Measurements from ENCODE around the gene RIC1.
"Not testable (repeated sequence)": the region's sequence is repeated elsewhere in the genome, so short reads cannot be mapped to it uniquely, and the experiment has no call there.

The RIC1 gene

DNA sequence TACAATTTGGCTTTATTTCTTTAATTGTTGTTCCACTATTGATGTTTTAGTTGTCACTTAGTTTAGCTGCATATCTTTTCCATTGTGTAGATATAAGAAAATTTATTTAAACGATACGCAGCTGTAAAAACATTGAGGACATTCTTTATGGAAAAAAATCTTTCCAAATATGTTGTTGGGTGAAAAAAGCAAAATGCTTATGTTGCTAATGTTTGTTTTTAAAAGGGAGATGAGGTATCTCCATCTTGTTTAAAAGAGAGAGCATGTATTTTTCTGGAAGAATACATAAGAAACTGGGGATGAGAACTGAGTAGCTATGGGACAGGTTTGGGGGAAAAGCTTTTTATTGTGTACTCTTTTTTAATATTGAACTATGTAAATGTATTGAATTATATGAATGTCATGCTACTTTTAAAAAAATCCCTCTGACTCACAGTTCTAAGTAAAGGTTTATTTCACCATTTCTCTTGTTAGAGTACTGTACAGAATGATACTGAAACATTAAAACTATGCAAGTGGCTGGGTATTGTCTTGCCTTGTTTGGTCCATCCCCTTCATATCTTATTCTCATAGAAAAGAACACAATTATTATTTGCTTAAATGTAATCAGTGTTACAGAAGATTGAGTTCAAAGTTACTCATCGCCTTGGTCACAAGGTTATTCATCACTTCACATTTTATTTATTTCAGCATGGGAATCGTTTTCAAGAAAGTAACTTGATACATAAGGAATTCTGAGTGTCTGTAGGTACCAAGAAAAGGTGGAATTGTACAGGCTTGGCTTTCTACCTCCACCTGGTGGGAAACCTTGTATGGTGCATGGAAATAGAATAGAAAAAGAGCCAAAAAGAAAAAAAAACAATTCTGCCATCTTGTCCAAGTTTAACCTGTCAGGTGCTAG, 85.8 kb downstream of the RIC1 start:
- peaks cover 9% of the 10 kb centered on the region for H3K36me3 ChIP-seq (ENCODE audit: insufficient read depth, low read length)
- no peaks in the 10 kb centered on the region for H3K27me3 ChIP-seq (ENCODE audit: control insufficient read depth in 1 of 2, insufficient read depth in 2 of 2, low read length in 2 of 2)
- H3K9ac ChIP-seq (ENCODE audit: low read length), result no peak overlapping the region
- peaks cover 11% of the 10 kb centered on the region for H3K4me1 ChIP-seq (ENCODE audit: insufficient read depth, low read length)
- H3K4me3 ChIP-seq (ENCODE audit: low read depth in 1 of 2, low read length in 2 of 2), result no peak overlapping the region
- H3K27ac ChIP-seq (ENCODE audit: low read depth, low read length), result no peak overlapping the region
- no peaks in the 10 kb centered on the region for H3K9me3 ChIP-seq (ENCODE audit: low read length)

DNA sequence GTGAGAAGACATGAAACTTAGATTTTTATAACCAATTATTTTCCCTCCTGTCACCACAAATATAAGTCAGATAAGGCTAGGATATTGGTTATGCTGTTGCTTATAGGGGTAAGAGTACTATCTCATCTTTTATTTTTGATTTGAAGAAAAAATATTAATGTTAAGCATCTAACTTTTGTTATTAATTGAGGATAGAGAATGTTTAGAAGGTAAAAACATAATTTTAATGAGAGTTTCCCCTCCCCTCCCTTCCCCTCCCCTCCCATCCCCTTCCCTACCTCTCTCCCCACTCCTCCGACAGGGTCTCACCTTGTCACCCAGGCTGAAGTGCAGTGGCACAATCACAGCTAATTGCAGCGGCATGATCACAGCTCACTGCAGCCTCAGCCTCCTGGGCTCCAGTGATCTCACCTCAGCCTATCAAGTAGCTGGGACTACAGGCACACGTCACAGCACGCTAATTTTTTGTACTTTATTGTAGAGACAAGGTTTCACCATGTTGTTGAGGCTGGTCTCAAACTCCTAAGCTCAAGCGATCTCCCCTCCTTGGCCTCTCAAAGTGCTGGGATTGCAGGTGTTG, 86.7 kb downstream of the RIC1 start:
- peaks cover 9% of the 10 kb centered on the region for H3K36me3 ChIP-seq (ENCODE audit: insufficient read depth, low read length)
- H3K27ac ChIP-seq (ENCODE audit: low read depth, low read length), result no peak overlapping the region
- H3K4me3 ChIP-seq (ENCODE audit: low read depth in 1 of 2, low read length in 2 of 2), result no peak overlapping the region
- H3K9ac ChIP-seq (ENCODE audit: low read length), result no peak overlapping the region
- H3K9me3 ChIP-seq (ENCODE audit: low read length), result no peaks in the 10 kb centered on the region
- no peaks in the 10 kb centered on the region for H3K27me3 ChIP-seq (ENCODE audit: control insufficient read depth in 1 of 2, insufficient read depth in 2 of 2, low read length in 2 of 2)
- peaks cover 3% of the 10 kb centered on the region for H3K4me1 ChIP-seq (ENCODE audit: insufficient read depth, low read length)

DNA sequence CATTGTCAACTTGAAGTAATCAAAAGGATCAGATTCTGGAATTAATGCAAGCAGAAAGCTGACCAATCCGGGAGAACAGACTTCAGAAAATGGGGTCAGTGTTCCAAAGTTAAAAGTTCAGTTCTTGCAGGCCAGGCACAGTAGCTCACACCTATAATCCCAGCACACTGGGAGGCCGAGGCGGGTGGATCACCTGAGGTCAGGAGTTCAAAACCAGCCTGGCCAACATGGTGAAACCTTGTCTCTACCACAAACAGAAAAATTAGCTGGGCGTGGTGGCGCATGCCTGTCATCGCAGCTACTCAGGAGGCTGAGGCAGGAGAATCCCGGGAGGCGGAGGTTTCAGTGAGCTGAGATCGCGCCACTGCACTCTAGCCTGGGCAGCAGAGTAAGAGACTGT, 88.5 kb downstream of the RIC1 start:
- H3K27ac ChIP-seq (ENCODE audit: low read depth, low read length); H3K4me3 ChIP-seq (ENCODE audit: low read depth in 1 of 2, low read length in 2 of 2); H3K4me1 ChIP-seq (ENCODE audit: insufficient read depth, low read length); H3K9ac ChIP-seq (ENCODE audit: low read length); H3K27me3 ChIP-seq (ENCODE audit: control insufficient read depth in 1 of 2, insufficient read depth in 2 of 2, low read length in 2 of 2); H3K9me3 ChIP-seq (ENCODE audit: low read length): not testable (repeated sequence)
- H3K36me3 ChIP-seq (ENCODE audit: insufficient read depth, low read length), result peaks cover 16% of the 10 kb centered on the region

- no peak overlapping the region for H3K4me3 ChIP-seq (ENCODE audit: low read depth in 1 of 2, low read length in 2 of 2)
- no peak overlapping the region for H3K9ac ChIP-seq (ENCODE audit: low read length)
- H3K36me3 ChIP-seq (ENCODE audit: insufficient read depth, low read length), result peaks cover 16% of the 10 kb centered on the region
- peaks cover 3% of the 10 kb centered on the region for H3K4me1 ChIP-seq (ENCODE audit: insufficient read depth, low read length)
- H3K27me3 ChIP-seq (ENCODE audit: control insufficient read depth in 1 of 2, insufficient read depth in 2 of 2, low read length in 2 of 2), result no peaks in the 10 kb centered on the region
- no peak overlapping the region for H3K27ac ChIP-seq (ENCODE audit: low read depth, low read length)
- no peaks in the 10 kb centered on the region for H3K9me3 ChIP-seq (ENCODE audit: low read length)
Measured at GRCh38 chr9:5718296-5719032, 89.6 kb downstream of the RIC1 start.

GRCh38 chr9:5719100-5719926, 90.4 kb downstream of the RIC1 start:
- Histone ChIP-seq H3K27me3 (ENCODE audit: control insufficient read depth in 1 of 2, insufficient read depth in 2 of 2, low read length in 2 of 2) (no peaks in the 10 kb centered on the region), H3K9me3 (ENCODE audit: low read length) (no peaks in the 10 kb centered on the region), H3K27ac (ENCODE audit: low read depth, low read length) (no peak overlapping the region), H3K9ac (ENCODE audit: low read length) (no peak overlapping the region), H3K36me3 (ENCODE audit: insufficient read depth, low read length) (peaks cover 16% of the 10 kb centered on the region), H3K4me1 (ENCODE audit: insufficient read depth, low read length) (peaks cover 3% of the 10 kb centered on the region), H3K4me3 (ENCODE audit: low read depth in 1 of 2, low read length in 2 of 2) (no peak overlapping the region)

DNA sequence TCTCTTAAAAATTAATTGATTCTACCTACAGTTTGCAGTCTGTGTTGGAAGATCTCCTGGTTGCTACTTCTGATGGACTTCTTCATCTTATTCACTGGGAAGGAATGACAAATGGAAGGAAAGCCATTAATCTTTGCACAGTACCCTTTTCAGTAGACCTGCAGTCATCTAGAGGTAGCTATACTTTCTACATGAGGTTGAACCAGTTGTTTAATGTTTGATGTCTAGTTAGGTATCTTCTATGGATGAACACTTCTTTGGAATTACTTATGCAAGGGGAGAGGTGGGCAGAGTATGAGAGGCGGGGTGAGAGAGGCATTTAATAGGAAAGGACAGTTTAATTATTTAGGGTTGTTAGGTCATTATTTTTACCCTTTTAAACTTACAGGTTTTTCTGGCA, 91.2 kb downstream of the RIC1 start:
- Histone ChIP-seq H3K27ac (ENCODE audit: low read depth, low read length) (no peak overlapping the region), H3K9ac (ENCODE audit: low read length) (no peak overlapping the region), H3K4me1 (ENCODE audit: insufficient read depth, low read length) (peaks cover 3% of the 10 kb centered on the region), H3K4me3 (ENCODE audit: low read depth in 1 of 2, low read length in 2 of 2) (no peak overlapping the region), H3K27me3 (ENCODE audit: control insufficient read depth in 1 of 2, insufficient read depth in 2 of 2, low read length in 2 of 2) (no peaks in the 10 kb centered on the region), H3K36me3 (ENCODE audit: insufficient read depth, low read length) (peaks cover 13% of the 10 kb centered on the region), H3K9me3 (ENCODE audit: low read length) (no peaks in the 10 kb centered on the region)

DNA sequence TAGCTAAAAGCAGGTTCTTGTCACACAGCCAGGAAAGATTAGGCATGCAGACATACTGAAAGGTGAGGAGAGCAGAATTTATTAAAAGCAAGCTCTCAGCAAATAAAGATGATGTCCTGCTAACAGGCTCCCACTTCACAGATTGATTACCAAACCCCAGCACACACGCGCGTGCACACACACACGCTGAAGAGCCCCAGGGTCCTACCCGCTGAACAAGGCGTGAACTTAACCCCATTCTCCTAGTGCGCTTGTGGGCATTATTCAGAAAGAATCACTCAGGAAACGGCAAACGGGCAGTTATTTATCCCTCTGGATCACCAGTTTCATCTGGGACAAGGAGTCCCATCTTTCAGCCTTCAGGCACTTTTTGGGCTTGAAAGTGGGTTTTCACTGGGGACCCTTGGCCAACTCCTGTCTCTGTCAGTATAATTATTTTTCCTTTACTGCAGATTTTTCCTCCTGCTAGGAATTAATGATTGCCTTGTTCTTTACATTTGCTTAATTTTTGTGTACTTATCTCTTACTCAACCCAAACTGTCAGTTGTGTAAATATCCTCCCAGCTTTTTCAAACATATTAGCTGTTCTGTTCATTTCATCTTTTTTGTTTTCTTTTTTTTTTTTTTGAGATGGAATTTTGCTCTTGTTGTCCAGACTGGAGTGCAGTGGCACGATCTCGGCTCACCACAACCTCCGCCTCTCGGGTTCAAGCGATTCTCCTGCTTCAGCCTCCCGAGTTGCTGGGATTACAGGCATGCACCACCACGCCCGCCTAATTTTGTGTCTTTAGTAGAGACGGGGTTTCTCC, 92.6 kb downstream of the RIC1 start:
- H3K4me1 ChIP-seq (ENCODE audit: insufficient read depth, low read length), result peaks cover 3% of the 10 kb centered on the region
- H3K36me3 ChIP-seq (ENCODE audit: insufficient read depth, low read length), result peaks cover 7% of the 10 kb centered on the region
- no peak overlapping the region for H3K27ac ChIP-seq (ENCODE audit: low read depth, low read length)
- H3K4me3 ChIP-seq (ENCODE audit: low read depth in 1 of 2, low read length in 2 of 2), result no peak overlapping the region
- no peaks in the 10 kb centered on the region for H3K27me3 ChIP-seq (ENCODE audit: control insufficient read depth in 1 of 2, insufficient read depth in 2 of 2, low read length in 2 of 2)
- no peaks in the 10 kb centered on the region for H3K9me3 ChIP-seq (ENCODE audit: low read length)
- H3K9ac ChIP-seq (ENCODE audit: low read length), result no peak overlapping the region

- H3K4me3 ChIP-seq (ENCODE audit: low read depth in 1 of 2, low read length in 2 of 2); H3K36me3 ChIP-seq (ENCODE audit: insufficient read depth, low read length); H3K9me3 ChIP-seq (ENCODE audit: low read length); H3K27me3 ChIP-seq (ENCODE audit: control insufficient read depth in 1 of 2, insufficient read depth in 2 of 2, low read length in 2 of 2); H3K9ac ChIP-seq (ENCODE audit: low read length); H3K4me1 ChIP-seq (ENCODE audit: insufficient read depth, low read length); H3K27ac ChIP-seq (ENCODE audit: low read depth, low read length): not testable (repeated sequence)
Measured at GRCh38 chr9:5722679-5723078, 93.8 kb downstream of the RIC1 start.

DNA sequence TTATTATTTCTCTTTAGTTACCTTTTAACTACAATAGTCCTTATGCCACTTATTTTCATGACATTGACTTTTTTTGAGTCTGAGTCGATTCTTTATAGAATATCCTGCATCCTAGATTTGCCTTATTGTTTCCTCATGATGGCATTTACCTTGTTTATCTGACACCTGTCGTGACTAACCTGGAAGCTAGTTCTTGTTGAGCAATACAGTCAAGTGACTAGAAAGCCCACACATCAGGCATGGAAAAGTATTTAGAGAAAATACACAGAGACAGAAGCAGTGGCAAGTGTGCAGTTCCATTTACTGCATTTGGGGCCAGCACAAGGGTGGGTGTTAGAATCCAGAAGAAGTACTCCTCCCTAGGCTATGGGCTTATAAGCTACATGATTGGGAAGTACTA, 106.2 kb downstream of the RIC1 start:
- no peaks in the 10 kb centered on the region for H3K27me3 ChIP-seq (ENCODE audit: control insufficient read depth in 1 of 2, insufficient read depth in 2 of 2, low read length in 2 of 2)
- H3K36me3 ChIP-seq (ENCODE audit: insufficient read depth, low read length), result peaks cover 13% of the 10 kb centered on the region
- no peaks in the 10 kb centered on the region for H3K9me3 ChIP-seq (ENCODE audit: low read length)
- no peak overlapping the region for H3K4me3 ChIP-seq (ENCODE audit: low read depth in 1 of 2, low read length in 2 of 2)
- no peaks in the 10 kb centered on the region for H3K4me1 ChIP-seq (ENCODE audit: insufficient read depth, low read length)
- no peak overlapping the region for H3K9ac ChIP-seq (ENCODE audit: low read length)
- no peak overlapping the region for H3K27ac ChIP-seq (ENCODE audit: low read depth, low read length)

GRCh38 chr9:5736563-5737346, 107.8 kb downstream of the RIC1 start:
- peaks cover 9% of the 10 kb centered on the region for H3K36me3 ChIP-seq (ENCODE audit: insufficient read depth, low read length)
- no peak overlapping the region for H3K9ac ChIP-seq (ENCODE audit: low read length)
- H3K9me3 ChIP-seq (ENCODE audit: low read length), result no peaks in the 10 kb centered on the region
- no peaks in the 10 kb centered on the region for H3K4me1 ChIP-seq (ENCODE audit: insufficient read depth, low read length)
- H3K27ac ChIP-seq (ENCODE audit: low read depth, low read length), result no peak overlapping the region
- H3K4me3 ChIP-seq (ENCODE audit: low read depth in 1 of 2, low read length in 2 of 2), result no peak overlapping the region
- no peaks in the 10 kb centered on the region for H3K27me3 ChIP-seq (ENCODE audit: control insufficient read depth in 1 of 2, insufficient read depth in 2 of 2, low read length in 2 of 2)

All from muscle layer of colon (tissue), 2 donors.